Breast epithelium (tissue), 4 donors: ENCODE data around the gene CDK10. TPM values are rescaled to one million over a fixed set of nuclear protein-coding genes. Genes with fewer than 3 reads are reported as not detected.

ENCODE experiments used
- DNase-seq, 2 donors: peaks; one replicate each; pipeline ENCODE4 v3.0.0-alpha.2; 2019; ENCODE audit warnings: low spot score in 2 of 2
- H3K27ac ChIP-seq, 2 donors: fragments of 200-600 bp; sonication (generic) in 1 of 2; one replicate each; pipeline ENCODE4 v1.5.1; 2016 to 2019; ENCODE audit warnings: mild to moderate bottlenecking in 1 of 2
- H3K27me3 ChIP-seq, 2 donors: fragments of 200-600 bp; sonication (generic) in 1 of 2; one replicate each; pipeline versions ENCODE4 v1.5.1 to v1.6.0; 2017 to 2019; ENCODE audit warnings: control low read depth in 1 of 2, mild to moderate bottlenecking in 1 of 2
- H3K36me3 ChIP-seq: fragments of 200-600 bp; one replicate; pipeline ENCODE4 v1.5.1; 2019
- H3K4me1 ChIP-seq, 2 donors: fragments of 200-600 bp; sonication (generic); one replicate each; pipeline ENCODE4 v1.5.1; 2016 to 2019; ENCODE audit warnings: control low read depth in 1 of 2
- H3K4me3 ChIP-seq, 3 donors: fragments of 200-600 bp; sonication (generic); 1 replicate in 2 of 3; 2 replicates in 1 of 3; pipeline ENCODE4 v1.5.1; 2016 to 2019; ENCODE audit warnings: mild to moderate bottlenecking in 3 of 3, moderate library complexity in 2 of 3
- H3K9me3 ChIP-seq, 2 donors: fragments of 200-600 bp; sonication (generic) in 1 of 2; one replicate each; pipeline ENCODE4 v1.5.1; 2016 to 2019; ENCODE audit warnings: control low read depth in 1 of 2
- CTCF ChIP-seq, 3 donors: fragments of 450-650 bp; IDR thresholded peaks; one replicate each; pipeline ENCODE4 v1.5.1; 2016 to 2017; ENCODE audit warnings: antibody characterized with exemption in 3 of 3, mild to moderate bottlenecking in 3 of 3, moderate library complexity in 3 of 3
- POLR2A ChIP-seq: fragments of 450-650 bp; IDR thresholded peaks from one replicate; pipeline ENCODE4 v1.6.1; 2016; ENCODE audit warnings: antibody characterized with exemption, mild to moderate bottlenecking, moderate library complexity
- POLR2AphosphoS5 ChIP-seq, 3 donors: sonication (generic); formaldehyde crosslinking; IDR thresholded peaks; one replicate each; pipeline ENCODE4 v1.6.1; 2017; ENCODE audit warnings: antibody characterized with exemption in 3 of 3
- intact Hi-C: fragments of 100-400 bp; cut with DNase I; formaldehyde crosslinking; loops from one replicate; pipeline ENCODE4 v1.15.1; 2023; ENCODE audit warnings: low total_unique reads
- total RNA-seq, 3 donors: library from RNA; depleted of rRNA; stranded (reverse); fragments of >200 nt; gene quantifications; one replicate each; pipeline ENCODE4 v1.1.0, GENCODE V29; 2016

The CDK10 gene
- total RNA-seq, 3 donors from 2014 or later = 31.2 to 84.9 (median 67.2) TPM

GRCh38 chr16:89711601-89712273, 25.2 kb downstream of the CDK10 start:
- intact Hi-C loops = no loop called here

DNA sequence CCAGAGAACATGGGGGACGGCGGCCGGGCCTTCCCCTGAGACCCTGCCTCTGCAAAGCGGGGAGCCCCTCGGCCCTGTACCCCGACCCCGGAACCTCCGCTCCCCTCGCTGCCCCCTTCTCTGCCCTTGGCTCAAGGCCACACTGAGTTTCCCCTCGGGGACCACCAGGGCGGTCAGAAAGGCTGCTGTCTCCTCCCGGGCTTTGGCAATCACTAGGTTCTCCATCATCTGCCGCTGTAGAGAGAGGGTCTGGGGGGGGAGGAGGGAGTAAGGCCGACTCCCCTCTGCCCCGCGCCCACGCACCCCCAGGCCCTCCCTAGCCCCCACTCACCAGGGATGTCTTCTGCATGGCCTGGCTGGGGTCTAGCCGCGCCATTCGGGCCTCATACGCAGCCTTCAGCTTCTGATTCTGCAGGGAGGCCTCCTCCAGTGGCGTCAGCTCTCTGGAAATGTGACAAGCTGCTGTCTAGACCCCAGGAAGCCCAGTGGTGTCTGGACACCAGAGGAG, 25.8 kb downstream of the CDK10 start:
- peak overlapping the region in 2 of 3 donors; percentile 55 to 66 for H3K4me3 ChIP-seq
- no peak overlapping the region for H3K27ac ChIP-seq
- H3K27me3 ChIP-seq = no peaks in the 10 kb centered on the region
- intact Hi-C loops = no loop called here
- DNase-seq = no peak
- H3K9me3 ChIP-seq = no peaks in the 10 kb centered on the region
- peaks cover 0 to 9% of the 10 kb centered on the region in 2 donors for H3K4me1 ChIP-seq
- TF ChIP-seq CTCF (IDR thresholded peaks at IDR 0.05) = no peak
- no peak for TF ChIP-seq POLR2AphosphoS5 (IDR thresholded peaks at IDR 0.05)
- no peak for TF ChIP-seq POLR2A
- H3K36me3 ChIP-seq = no peaks in the 10 kb centered on the region

More at GRCh38 chr16:89711601-89712273, 25.2 kb downstream of the CDK10 start:
- Histone ChIP-seq H3K9me3 (no peaks in the 10 kb centered on the region), H3K4me3 (peak overlapping the region in 2 of 3 donors; percentile 55 to 66), H3K36me3 (no peaks in the 10 kb centered on the region), H3K27ac (peak overlapping the region in 1 of 2 donors; percentile 71), H3K27me3 (no peaks in the 10 kb centered on the region), H3K4me1 (peaks cover 0 to 9% of the 10 kb centered on the region in 2 donors)
- TF ChIP-seq CTCF (IDR thresholded peaks at IDR 0.05) (no peak), POLR2AphosphoS5 (IDR thresholded peaks at IDR 0.05) (no peak), POLR2A (no peak)
- no peak for DNase-seq

DNA sequence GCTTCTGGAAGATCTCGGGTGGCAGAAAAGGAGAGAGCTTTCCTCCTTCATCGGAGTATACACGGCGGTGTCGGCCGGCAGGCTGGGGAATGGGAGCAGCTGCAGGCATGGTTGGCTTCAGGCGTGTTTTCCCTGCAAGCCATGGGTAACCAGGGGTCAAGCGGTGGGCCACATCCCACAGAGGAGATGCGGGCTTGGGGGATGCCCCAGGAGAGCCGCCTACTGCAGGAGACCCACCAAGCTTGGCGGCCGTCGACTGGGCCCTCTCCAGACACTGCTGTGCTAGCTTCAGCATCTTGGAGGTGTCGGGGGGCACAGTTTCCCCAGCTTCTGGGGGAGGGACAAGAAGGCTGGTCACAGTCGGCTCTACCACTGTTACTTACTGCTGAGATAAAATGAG, 30.0 kb downstream of the CDK10 start:
- intact Hi-C loops = no loop called here
- H3K4me3 ChIP-seq = no peak overlapping the region
- H3K9me3 ChIP-seq = no peaks in the 10 kb centered on the region
- no peak overlapping the region for H3K27ac ChIP-seq
- H3K4me1 ChIP-seq = peaks cover 0 to 9% of the 10 kb centered on the region in 2 donors
- no peak for DNase-seq
- TF ChIP-seq POLR2AphosphoS5 (IDR thresholded peaks at IDR 0.05) (no peak), CTCF (IDR thresholded peaks at IDR 0.05) (no peak), POLR2A (no peak)
- H3K36me3 ChIP-seq = no peaks in the 10 kb centered on the region
- no peaks in the 10 kb centered on the region for H3K27me3 ChIP-seq

DNA sequence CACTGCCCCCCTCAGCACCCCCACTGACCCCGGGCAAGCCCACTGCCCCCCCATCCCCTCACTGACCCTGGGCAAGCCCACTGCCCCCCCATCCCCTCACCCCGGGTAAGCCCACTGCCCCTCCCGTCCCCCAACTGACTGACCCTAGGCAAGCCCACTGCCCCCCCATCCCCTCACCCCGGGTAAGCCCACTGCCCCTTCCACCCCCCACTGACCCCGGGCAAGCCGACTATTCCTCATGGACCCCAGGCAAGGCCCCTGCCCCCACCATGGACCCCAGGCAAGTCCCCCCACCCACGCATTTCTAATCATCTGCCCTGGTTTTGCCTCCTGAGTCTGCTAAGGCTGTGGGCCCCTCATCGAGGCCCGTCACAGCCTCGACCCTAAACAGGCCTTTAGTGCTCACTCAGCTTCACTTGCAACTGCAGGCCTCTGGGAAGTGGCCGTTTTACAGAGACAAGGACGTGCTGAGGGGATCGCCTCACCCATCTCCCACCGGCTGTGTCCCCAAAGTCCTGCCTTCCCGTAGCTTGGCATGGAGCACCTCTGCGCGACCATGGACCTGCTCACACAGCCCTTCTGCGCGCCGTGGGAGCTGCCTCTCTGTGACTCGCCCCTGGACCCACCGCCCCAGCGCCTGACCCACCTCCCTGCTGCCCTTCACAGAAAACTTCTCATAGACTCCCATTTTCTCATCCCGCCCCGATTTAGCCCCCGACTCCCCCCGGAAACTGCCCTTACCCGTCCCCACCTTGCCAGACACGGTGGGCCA, 30.6 kb downstream of the CDK10 start:
- intact Hi-C loops = no loop called here
- Histone ChIP-seq H3K9me3 (no peaks in the 10 kb centered on the region), H3K36me3 (no peaks in the 10 kb centered on the region), H3K27me3 (no peaks in the 10 kb centered on the region), H3K4me3 (no peak overlapping the region), H3K27ac (no peak overlapping the region), H3K4me1 (peaks cover 1 to 6% of the 10 kb centered on the region in 2 donors)
- DNase-seq = no peak
- TF ChIP-seq POLR2AphosphoS5 (IDR thresholded peaks at IDR 0.05) (no peak), POLR2A (no peak), CTCF (IDR thresholded peaks at IDR 0.05) (no peak)
